Brain pericyte (primary cell): ENCODE data around the gene MCIDAS.
A peak's percentile ranks its signal among the peaks of the same experiment; 100 is the strongest.

Experiments
- DNase-seq: peaks from one replicate; pipeline ENCODE4 v3.0.0-alpha.2; 2012; ENCODE audit warnings: low read depth, low spot score

The MCIDAS gene

DNA sequence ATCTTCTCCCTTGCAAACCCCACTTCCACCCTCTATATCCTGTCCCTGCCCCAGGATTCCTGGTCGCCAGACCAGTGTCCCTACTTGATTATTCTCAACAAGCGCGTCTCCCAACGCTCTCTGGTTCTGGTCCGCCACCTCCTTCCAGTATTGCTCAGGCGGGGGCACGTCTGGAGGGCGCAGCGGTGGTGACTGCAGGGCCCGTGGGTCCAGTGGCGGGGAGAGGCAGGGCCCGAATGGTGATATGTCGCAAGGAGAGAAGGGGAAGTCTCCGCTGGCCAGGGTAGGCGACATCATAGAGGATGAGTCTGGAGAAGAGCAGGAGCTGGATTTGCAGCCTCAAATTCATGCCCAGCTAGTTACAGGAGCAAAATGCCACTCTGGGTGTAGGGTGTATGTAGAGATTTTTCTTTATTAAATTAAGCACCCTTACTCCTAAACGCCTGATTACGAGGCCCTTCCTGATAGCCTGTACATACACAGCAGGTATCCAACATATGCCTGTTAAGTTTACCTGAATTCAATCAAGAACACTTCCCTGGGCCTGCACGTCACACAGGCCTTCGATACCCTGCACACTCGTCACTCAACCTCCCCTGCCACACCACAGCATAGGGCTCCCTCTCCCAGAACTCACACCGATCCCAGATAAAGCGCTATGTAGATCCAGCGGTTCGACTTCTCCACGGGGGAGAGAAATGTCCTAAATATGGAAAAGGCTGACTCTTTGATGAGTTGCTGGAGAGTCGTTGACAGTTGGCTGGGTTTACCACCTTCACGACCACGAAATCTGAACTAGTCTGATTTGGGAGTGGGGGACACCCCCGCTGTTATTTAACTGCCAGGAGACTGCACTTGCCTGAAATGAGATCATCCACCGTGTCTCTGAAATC is 4.8 kb downstream of the MCIDAS start:
- DNase-seq, result no peak

DNA sequence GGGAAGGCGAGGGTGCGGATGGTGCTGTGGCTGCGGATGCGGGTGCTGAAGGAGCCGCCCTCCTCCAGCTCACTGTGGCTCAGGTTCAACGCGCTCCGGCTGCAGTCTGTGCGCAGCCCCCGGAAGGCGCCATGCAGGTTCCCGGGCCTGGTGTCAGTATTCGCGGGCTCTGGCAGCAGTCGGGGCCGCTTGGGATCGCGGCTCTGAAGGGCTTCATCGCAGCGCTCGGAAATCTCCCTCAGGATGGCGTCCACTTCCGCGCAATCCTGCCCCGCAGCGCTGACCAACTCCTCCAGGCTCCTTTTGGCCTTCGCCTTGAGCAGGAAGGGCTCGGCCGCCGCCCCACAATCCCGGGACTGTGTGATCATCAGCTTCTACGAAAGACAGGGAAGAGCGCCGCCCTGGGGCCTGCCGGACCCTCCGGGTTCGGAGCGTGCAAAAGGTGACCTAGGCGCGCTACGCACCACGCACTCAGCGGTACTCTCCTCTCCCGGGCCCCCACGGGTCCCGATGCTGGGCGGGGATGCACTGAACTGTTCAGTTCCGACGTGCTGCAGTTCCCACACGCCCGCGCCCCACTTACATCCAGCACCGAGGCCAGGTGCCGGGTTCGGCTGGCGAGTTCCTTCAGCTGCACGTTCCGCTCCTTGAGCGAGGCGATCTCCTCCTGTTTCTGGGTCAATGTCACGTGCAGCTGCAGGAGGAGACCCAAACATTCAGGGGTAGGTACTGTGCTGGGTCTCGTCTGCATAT is 6.5 kb downstream of the MCIDAS start:
- no peak for DNase-seq

DNA sequence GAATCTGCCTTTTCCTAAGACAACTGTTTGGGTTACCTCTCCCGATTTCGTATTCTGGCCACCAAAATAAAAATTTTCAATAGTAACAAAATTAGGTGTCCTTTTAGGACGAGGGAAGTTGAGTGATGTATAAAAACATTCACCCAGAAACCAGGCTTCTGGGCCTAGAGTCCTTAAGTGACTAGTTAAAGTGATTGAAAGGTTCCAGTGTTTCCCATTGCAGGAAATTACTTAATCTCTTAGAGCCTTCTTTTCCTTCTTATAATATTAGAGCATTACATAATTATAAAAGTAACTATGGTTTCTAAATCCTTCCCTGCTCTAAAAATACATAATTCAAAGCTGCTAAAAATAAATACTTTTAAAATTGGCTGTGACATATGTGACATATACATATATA is 7.3 kb downstream of the MCIDAS start:
- DNase-seq, result no peak

DNA sequence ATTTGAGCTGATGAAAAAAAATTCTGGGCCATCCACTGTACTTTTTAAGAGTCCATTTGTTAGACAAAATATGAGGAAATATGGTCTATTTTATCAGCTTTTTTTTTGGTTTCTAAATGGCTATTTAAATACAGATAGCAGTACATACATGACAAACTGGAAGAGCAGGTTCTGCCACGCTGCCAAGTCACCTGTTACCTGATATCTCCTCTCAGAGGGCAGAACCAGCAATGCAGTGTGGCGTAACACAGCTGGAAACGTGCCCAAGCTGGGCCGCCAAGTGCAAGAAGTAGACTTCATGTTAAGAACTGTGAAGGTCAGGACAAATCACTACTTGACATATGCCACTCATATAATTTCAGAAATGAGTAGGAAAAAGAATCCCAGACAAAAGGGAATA is 8.1 kb downstream of the MCIDAS start:
- no peak for DNase-seq

DNA sequence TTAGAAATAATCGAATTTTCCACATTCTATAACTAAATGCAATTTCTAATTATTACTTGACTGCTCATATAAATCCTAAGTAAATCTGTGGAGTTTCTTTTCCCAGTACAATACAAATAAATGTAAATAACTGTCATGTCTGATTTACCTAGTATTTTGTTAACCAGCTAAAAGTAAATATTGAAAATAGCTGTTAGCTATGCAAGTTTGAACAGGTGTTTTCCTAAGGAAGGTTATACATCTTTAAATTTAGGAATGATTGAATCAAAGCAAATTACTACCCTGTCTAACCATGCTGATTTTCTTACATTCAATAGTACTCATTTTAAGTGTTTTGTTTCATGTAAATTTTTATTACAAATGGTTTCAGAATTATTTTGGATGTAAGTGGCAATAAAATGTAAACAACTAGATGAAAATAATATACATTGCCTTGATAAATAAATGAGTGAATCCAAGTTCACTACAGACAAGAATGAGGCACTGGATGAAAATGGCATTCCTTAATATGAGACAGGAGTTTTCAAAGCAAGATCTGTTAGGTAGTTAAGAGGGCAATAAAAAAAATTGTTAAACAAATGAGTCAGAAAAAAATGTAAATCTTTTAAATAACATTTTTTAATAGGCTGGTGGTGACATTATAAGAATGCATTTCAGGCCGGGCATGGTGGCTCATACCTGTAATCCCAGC is 15.8 kb downstream of the MCIDAS start:
- no peak for DNase-seq

DNA sequence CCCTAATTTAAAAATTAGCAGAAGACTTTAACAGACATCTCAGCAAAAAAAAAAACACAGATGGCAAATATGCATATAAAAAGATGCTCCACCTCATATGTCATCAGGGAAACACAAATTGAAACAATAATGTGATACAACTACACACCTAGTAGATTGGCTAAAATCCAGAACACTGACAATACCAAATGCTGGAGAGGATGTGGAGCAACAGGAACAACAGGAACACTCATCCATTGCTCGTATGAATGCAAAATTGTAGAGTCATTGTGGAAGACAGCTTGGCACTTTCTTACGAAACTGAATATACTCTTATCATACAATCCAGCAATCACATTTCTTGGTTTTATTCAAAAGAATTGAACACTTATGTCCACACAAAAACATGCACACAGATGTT is 22.1 kb downstream of the MCIDAS start:
- no peak for DNase-seq

DNA sequence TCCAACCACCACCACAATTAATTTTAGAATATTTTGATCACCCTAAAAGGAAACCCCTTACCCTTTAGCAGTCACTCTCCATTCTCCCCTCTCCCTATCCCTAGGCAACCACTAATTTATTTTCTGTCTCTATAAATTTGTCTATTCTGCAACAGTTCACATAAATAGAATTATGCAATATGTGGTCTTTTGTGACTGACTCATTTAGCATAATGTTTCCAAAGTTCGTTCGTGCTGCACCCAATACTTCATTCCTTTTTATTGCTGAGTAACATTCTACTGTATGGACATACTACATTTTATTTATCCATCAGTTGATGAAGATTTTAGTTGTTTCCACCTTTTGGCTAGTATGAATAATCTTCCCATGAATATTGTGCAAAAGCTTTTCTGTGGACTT is 36.0 kb downstream of the MCIDAS start:
- no peak for DNase-seq

DNA sequence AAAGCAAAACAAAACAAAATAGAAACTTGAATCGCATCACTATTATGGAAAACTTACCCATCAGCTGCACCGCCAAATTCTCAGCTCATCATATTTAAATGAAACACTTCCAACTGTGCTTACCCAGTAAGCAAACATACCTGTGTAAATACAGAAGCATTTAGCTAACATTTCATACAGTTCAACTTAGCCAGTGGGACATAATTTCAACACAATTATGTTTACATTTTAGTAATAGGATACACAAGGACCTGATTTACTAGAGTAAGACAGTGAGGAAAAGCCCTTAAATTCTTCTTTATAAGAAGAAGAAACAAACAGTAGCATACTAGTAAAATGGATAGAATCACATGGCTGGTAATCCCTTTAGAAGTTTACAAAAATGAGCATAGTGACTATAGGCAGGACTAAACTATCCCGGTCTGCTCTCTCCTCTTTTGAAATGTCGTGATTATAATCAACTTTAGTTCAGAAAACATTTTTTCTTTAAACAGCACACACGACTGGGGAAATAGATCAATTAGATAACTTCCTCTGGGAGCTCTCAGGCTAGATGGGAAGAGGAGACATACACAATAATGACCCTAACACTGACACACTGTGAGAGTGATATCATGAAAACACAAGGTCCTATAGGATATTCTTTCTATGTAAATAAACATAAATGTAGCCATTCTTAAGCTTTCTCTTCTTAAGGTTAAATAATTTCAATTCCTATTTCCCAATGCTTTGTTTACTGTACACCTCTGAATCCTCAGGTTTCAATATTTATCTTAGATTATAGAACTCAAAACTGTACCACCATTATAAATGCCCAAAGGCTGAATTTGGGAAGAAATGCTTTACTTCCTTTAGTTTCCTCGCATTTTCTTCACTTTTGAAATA is 38.2 kb downstream of the MCIDAS start:
- DNase-seq, result no peak

DNA sequence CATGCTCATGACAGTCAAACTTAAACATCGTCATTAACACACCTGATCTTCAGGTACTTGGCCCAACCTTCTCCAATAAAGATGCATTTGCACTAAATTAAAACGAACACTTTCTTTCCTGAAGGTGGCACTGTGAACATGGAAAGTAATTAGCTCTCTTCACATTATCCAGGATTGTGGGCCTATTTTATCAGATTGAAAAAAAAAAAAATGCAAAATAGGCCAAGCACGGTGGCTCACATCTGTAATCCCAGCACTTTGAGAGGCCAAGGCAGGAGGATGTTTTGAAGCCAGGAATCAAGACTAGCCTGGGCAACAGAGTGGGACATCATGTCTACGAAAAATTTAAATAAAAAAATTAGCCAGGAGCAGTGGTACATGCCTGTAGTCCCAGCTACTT is 39.7 kb downstream of the MCIDAS start:
- no peak for DNase-seq

DNA sequence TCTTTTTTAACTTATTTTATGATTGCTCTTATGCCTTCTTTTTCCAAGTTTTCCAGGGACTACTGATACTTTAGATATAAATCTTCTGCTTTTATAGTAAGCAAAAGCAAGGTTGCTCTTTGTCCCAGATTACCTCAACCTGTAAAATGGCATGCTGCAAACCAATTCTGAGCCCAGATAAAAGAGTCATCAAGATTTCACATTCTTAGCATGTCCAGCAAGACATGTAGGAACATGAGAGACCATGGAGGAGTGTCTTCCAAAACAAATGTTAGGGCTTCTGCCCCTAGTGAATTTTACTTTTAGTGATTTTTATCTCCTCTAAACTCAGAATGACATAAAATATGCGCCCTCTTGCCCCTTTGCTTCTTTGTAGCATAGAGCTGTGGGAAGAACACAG is 47.1 kb downstream of the MCIDAS start:
- no peak for DNase-seq

DNA sequence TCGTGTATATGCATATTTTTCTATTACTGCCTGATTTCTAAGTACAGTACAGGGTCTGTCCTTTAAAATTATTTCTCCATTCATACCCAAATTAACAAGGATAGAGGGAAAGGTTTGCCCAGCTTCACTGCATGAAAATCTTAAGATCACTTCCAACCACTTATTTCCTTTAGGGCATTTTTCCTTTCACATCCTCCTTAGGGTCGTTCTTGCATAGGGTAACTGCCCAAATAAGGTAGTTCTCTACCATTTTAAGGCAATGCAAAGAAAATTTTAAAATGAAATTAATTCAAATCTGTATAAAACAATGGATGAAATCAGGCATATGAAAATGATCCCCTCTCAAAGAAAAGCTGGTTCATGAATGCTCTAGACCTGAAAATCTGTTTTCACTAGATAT is 50.0 kb downstream of the MCIDAS start:
- no peak for DNase-seq

DNA sequence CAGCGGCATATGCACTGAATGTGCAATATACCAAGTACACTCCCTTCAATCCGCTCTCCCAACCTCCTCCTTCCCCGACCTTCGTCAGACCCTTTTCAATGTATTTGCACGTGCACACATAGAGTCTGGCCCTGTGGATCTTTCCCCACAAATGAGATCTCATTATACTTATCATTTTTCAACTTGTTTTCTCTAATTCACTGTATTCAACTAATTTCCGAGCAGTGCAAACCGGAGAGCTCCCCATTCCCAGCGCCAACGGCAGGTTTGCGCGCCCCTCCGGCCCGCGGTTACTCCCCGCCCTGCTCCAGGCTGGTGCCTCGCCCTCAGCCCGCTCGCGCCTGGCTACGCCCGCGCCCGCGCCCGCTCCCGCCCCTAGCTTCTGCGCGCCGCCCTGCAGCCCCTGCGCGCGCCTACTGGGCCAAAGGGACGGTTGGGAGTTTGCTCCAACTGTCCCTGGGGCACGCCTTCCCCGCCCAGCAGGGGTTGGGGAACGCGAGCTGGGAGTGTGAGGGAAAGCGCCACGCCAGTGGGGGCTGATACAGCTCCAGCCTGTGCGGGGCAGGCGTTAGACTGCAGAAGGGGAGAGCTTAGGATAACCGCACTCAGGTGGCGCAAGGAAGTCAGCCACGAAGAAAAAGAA is 50.8 kb downstream of the MCIDAS start:
- no peak for DNase-seq

DNA sequence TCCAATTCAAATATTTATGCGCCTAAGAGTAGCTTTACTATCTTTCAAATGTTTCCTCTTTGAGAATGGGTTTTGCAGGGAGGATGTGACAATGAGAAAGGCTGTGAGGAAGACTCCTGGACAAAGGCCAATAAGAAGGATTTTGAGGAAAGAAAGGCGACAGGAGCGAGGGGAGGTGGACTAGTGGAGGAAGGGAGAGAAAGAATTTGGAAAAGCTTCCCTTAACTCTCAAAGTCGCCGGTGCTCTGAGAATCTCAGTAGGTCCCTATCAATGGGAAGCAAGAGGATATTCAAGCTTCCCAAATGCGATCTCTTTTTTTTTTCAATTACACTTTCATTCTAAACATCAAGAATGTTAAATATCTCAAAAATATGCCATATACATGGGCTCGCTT is 51.3 kb downstream of the MCIDAS start:
- no peak for DNase-seq

DNA sequence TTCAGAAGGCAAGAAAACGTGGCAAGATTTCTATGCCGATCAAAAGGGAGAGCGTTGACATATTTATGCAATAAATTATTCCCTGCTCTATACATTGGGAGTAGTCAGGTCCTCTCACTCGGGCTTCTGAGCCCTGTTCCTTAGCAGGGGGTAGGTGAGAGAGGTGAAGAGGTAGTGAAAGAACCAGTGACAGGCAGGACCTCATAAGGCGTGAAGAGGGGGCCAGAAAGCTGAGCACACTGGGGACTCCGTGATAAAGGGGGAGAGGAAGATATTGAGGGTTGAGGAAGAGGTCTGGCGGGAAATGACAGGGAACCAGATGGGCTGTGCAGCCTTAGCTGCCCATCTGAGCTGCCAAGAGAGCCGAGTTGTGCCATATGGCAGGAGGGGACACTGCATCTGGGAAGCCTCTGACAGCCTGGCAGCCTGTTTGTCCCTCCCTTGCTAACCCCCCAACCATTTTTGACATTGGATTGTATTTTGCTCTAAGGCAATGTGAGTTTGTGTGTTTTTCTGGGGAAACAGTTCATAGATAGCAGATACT is 53.4 kb downstream of the MCIDAS start:
- no peak for DNase-seq

DNA sequence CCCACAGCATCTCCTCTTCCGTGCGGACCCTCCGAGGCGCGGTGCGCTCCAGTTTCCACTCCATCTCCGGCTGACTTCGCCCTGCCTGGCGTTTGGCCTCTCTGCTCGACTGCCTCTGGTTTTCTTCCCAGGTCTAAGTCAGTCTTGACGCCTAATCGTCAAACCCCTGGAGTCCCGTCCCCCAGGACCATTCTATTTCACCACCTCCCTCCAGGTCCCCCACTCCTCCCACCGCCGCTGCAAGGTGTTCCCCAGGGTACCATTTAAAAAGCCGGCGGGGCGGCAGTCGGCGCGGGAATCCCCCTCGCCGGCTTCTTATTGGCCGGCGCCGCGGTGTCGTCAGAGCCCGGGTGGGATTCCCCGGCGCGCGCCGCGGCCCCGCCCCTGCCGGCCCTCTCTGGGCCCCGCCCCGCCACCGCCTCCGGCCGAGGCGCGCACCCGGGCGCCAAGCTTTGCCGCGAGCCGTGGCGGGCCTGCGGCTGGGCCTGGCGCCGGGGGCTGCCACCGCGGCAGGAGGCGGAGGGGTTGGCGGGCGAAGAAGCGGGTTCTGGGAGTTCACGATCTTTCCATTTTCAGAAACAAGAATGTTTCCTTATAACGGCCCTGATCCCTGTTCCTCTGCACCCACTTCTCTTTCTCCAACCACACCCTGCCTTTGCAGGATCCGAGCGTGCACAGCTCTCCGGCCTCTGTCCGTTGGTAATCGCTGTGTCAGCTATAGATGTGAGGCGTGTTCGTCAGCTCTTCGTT is 54.0 kb downstream of the MCIDAS start, which contains the start of gene CDC20B:
Gene CDC20B, minus strand, starts transcription at position 241 of the 750 bp plus-strand sequence. Its CDS starts 177 bp downstream, at position 64.
- no peak for DNase-seq

DNA sequence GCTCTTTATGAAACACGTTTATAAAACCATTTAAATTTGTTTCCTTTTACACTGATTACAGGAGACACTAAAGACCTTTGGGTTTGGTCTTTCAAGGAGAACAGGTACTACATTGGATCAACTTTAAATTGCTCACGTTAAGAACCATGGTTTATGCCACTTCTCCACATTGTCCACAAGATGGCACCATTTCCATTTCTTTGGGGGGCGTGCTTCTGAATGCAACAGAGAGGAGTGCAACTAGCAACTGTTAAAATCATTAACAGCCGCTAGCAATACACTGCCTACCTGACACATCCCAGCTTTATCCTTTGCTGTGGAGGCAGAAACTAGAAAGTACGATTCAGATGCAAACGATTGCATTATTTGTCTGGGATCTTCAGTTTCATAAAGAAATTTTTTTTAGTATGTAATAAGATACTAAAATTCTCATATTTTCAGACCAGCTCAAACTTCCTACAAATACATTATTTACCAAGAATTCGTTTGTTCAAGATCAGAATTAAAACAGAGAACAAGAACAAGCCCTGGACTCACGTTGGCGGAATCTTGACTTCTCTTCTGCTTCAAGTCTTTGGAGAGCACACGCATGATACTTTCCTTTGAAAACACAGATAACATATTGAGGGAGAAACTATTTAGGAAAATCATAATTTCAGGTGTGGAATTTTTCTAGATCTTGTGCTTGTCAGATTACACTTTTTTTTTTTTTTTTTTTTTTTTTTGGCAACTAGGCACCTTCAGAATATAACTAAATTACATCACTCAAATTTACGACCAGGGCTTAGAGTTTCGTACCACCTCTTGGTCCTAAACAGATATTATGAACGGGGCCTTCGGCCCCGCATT is 54.8 kb downstream of the MCIDAS start:
- DNase-seq, result peak; percentile 34

DNA sequence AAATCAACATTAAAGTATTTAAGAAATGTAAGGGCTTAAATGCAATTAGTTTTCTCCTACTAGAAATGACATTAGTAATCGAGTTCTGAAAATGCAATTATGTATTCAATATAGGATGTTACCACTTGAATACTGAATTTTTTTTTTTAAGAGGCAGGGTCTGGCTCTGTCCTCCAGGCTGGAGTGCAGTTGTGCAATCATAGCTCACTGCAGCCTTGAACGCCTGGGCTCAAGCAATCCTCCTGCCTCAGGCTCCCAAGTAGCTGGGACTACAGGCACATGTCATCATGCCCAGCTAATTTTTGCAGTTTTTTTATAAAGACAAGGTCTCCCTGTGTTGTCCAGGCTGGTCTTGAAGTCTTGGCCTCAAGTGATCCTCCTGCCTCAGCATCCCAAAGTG is 55.6 kb downstream of the MCIDAS start:
- no peak for DNase-seq
